ENCODE measurements around the gene DMRT3. TPM values are rescaled to one million over a fixed set of nuclear protein-coding genes. Genes with fewer than 3 reads are reported as not detected.

Gene DMRT3
- total RNA-seq, 1 experiment from 2014 or later, result not detected

Other genes starting within 250 kb of the DMRT3 start
- 0.46 and 0.60 TPM in 2 replicates for gene DMRT1, start 135.0 kb upstream of the DMRT3 start, total RNA-seq (2014; rRNA removed; shearing (Covaris generic))
- 14.4 and 15.4 TPM in 2 replicates for gene DMRT2, start 73.7 kb downstream of the DMRT3 start, total RNA-seq (2014; rRNA removed; shearing (Covaris generic))

Measured in Daoy (cell line).